H1 (cell line): ENCODE data around the gene MTMR10. TPM values are rescaled to one million over a fixed set of nuclear protein-coding genes. Genes with fewer than 3 reads are reported as not detected.

Experiments
- CTCF ChIA-PET: fragments of 300-600 bp; sonication (Branson Sonifier 250); formaldehyde crosslinking; loops from one replicate; lab custom pipeline; 2021; ENCODE audit not compliant: partially characterized antibody; lab: Charles Lee
- POLR2A ChIA-PET: fragments of 300-600 bp; sonication (Branson Sonifier 250); formaldehyde crosslinking; loops from one replicate; lab custom pipeline; 2021; ENCODE audit warnings: inconsistent platforms; ENCODE audit not compliant: partially characterized antibody; lab: Charles Lee
- DNase-seq, 2 experiments: peaks; one replicate each; pipeline versions ENCODE4 v3.0.0 to v3.0.0-alpha.2; 2010 to 2022; ENCODE audit warnings: low spot score in 2 of 2, low read depth in 1 of 2, mixed read lengths in 1 of 2
- FAIRE-seq: peaks from 2 replicates; lab custom pipeline; 2011; peaks lifted over from hg19 to GRCh38; lab: Jason Lieb, UNC
- H2AFZ ChIP-seq: 2 replicates; pipeline ENCODE4 v1.8.1; 2012; ENCODE audit warnings: low read length, inconsistent platforms
- H2AK5ac ChIP-seq: 2 replicates; pipeline ENCODE4 v1.6.1; 2013; ENCODE audit warnings: low read depth, low read length
- H2BK120ac ChIP-seq: replicated peaks from 2 replicates; pipeline ENCODE3; 2013; ENCODE audit warnings: low read depth, low read length, inconsistent platforms
- H2BK12ac ChIP-seq: 2 replicates; pipeline ENCODE4 v1.6.1; 2013; ENCODE audit warnings: low read depth, low read length
- H2BK15ac ChIP-seq: 2 replicates; pipeline ENCODE4 v1.6.1; 2013; ENCODE audit warnings: low read length
- H2BK20ac ChIP-seq: 2 replicates; pipeline ENCODE4 v1.6.1; 2013; ENCODE audit warnings: low read length
- H2BK5ac ChIP-seq: 2 replicates; pipeline ENCODE4 v1.6.1; 2013; ENCODE audit warnings: low read depth, low read length
- H3K14ac ChIP-seq: 2 replicates; pipeline ENCODE4 v1.6.1; 2013; ENCODE audit warnings: inconsistent platforms; ENCODE audit not compliant: insufficient read length
- H3K18ac ChIP-seq: 2 replicates; pipeline ENCODE4 v1.6.1; 2013; ENCODE audit warnings: low read length; ENCODE audit errors: extremely low read depth
- H3K23ac ChIP-seq: 2 replicates; pipeline ENCODE4 v1.6.1; 2013; ENCODE audit warnings: inconsistent platforms; ENCODE audit not compliant: insufficient read length
- H3K23me2 ChIP-seq: 2 replicates; pipeline ENCODE4 v1.6.1; 2013; ENCODE audit warnings: low read depth, low read length
- H3K27ac ChIP-seq: 2 replicates; pipeline ENCODE4 v1.6.1; 2011; ENCODE audit warnings: low read depth, low read length, inconsistent platforms
- H3K27me3 ChIP-seq, 4 experiments: replicated peaks in 1 of 4; 1 replicate in 1 of 4; 2 replicates in 3 of 4; pipeline versions ENCODE4 v1.6.1 to v1.8.1; 2011 to 2013; ENCODE audit warnings: low read length in 3 of 4, mild to moderate bottlenecking in 3 of 4, inconsistent platforms in 2 of 4, mixed read lengths in 2 of 4, moderate library complexity in 1 of 4; ENCODE audit not compliant: control insufficient read depth in 3 of 4, insufficient read depth in 3 of 4; ENCODE audit errors: extremely low read depth in 1 of 4
- H3K36me3 ChIP-seq, 4 experiments: 2 replicates each; pipeline versions ENCODE4 v1.6.1 to v1.8.1; 2011 to 2013; ENCODE audit warnings: mild to moderate bottlenecking in 4 of 4, low read length in 3 of 4, moderate library complexity in 2 of 4, control low read depth in 1 of 4, inconsistent platforms in 1 of 4; ENCODE audit not compliant: insufficient read depth in 4 of 4, control insufficient read depth in 2 of 4
- H3K4ac ChIP-seq: replicated peaks from 2 replicates; pipeline ENCODE3; 2013; ENCODE audit warnings: low read length, low read depth, mixed read lengths, inconsistent platforms; ENCODE audit not compliant: insufficient read length
- H3K4me1 ChIP-seq, 4 experiments: replicated peaks in 1 of 4; 1 replicate in 1 of 4; 2 replicates in 3 of 4; pipeline versions ENCODE4 v1.6.1 to v1.8.1; 2011 to 2013; ENCODE audit warnings: low read length in 3 of 4, inconsistent platforms in 2 of 4, mixed read lengths in 1 of 4; ENCODE audit not compliant: insufficient read depth in 4 of 4, control insufficient read depth in 3 of 4
- H3K4me2 ChIP-seq, 2 experiments: 2 replicates each; pipeline versions ENCODE4 v1.6.1 to v1.8.1; 2011 to 2013; ENCODE audit warnings: low read depth in 2 of 2, low read length in 2 of 2, control low read depth in 1 of 2, inconsistent platforms in 1 of 2, mild to moderate bottlenecking in 1 of 2; ENCODE audit not compliant: insufficient read depth in 1 of 2
- H3K4me3 ChIP-seq, 4 experiments: fragments of 200-600, 300-600 bp in 1 of 4; sonication (generic), shearing (Covaris generic), sonication (Bioruptor Twin) in 1 of 4; 2 replicates each; pipeline versions ENCODE4 v1.5.1 to v1.8.1; 2011 to 2016; ENCODE audit warnings: low read length in 4 of 4, low read depth in 3 of 4, control low read depth in 2 of 4, inconsistent platforms in 2 of 4, mild to moderate bottlenecking in 2 of 4, mixed read lengths in 1 of 4, moderate library complexity in 1 of 4; ENCODE audit not compliant: insufficient read depth in 2 of 4; ENCODE audit errors: extremely low read depth in 1 of 4
- H3K56ac ChIP-seq: replicated peaks from 2 replicates; pipeline ENCODE3; 2013; ENCODE audit warnings: low read depth, mild to moderate bottlenecking, mixed read lengths, low read length, inconsistent platforms; ENCODE audit not compliant: insufficient read length
- H3K79me1 ChIP-seq: 2 replicates; pipeline ENCODE4 v1.6.1; 2013; ENCODE audit warnings: low read depth, low read length, control low read depth
- H3K79me2 ChIP-seq, 2 experiments: 2 replicates each; pipeline versions ENCODE4 v1.6.1 to v1.8.1; 2012 to 2013; ENCODE audit warnings: low read length in 2 of 2, mild to moderate bottlenecking in 2 of 2, inconsistent platforms in 1 of 2; ENCODE audit not compliant: insufficient read depth in 2 of 2, control insufficient read depth in 1 of 2
- H3K9ac ChIP-seq, 4 experiments: replicated peaks in 1 of 4; 1 replicate in 1 of 4; 2 replicates in 3 of 4; pipeline versions ENCODE4 v1.6.1 to v1.8.1; 2011 to 2013; ENCODE audit warnings: low read depth in 3 of 4, low read length in 3 of 4, control low read depth in 2 of 4, mild to moderate bottlenecking in 2 of 4, moderate library complexity in 2 of 4, inconsistent platforms in 1 of 4; ENCODE audit errors: extremely low read depth in 1 of 4
- H3K9me3 ChIP-seq, 2 experiments: 2 replicates each; pipeline versions ENCODE4 v1.6.1 to v1.8.1; 2012 to 2013; ENCODE audit warnings: mild to moderate bottlenecking in 2 of 2, moderate library complexity in 2 of 2, control low read depth in 1 of 2, inconsistent platforms in 1 of 2, low read depth in 1 of 2, low read length in 1 of 2, mixed read lengths in 1 of 2; ENCODE audit not compliant: insufficient read depth in 2 of 2
- H4K20me1 ChIP-seq, 2 experiments: replicated peaks in 1 of 2; 2 replicates each; pipeline versions ENCODE3 to v1.8.1; 2011 to 2013; ENCODE audit warnings: inconsistent platforms in 2 of 2, low read length in 2 of 2, mild to moderate bottlenecking in 1 of 2; ENCODE audit not compliant: insufficient read depth in 2 of 2, control insufficient read depth in 1 of 2
- H4K5ac ChIP-seq: 2 replicates; pipeline ENCODE4 v1.6.1; 2013; ENCODE audit warnings: low read length, low read depth, mixed read lengths, inconsistent platforms; ENCODE audit not compliant: insufficient read length
- H4K8ac ChIP-seq: 2 replicates; pipeline ENCODE4 v1.8.0; 2013; ENCODE audit warnings: mild to moderate bottlenecking, moderate library complexity, low read length, inconsistent platforms; ENCODE audit not compliant: insufficient read depth; ENCODE audit errors: extremely low read depth
- H4K91ac ChIP-seq: replicated peaks from 2 replicates; pipeline ENCODE3; 2013; ENCODE audit warnings: low read length, mixed read lengths, inconsistent platforms; ENCODE audit not compliant: insufficient read length
- BACH1 ChIP-seq: IDR thresholded peaks from 2 replicates; pipeline ENCODE4 v1.6.1; 2012; ENCODE audit warnings: low read length, improper control_type of control experiment
- BCL11A ChIP-seq, 2 experiments: IDR thresholded peaks; one replicate each; pipeline ENCODE4 v1.6.1; 2011; ENCODE audit warnings: low read depth in 2 of 2, low read length in 2 of 2, mild to moderate bottlenecking in 2 of 2
- CTCF ChIP-seq, 3 experiments: IDR thresholded peaks; 1 replicate in 2 of 3; 2 replicates in 1 of 3; pipeline versions ENCODE4 v1.5.1 to v1.6.1; 2011; ENCODE audit warnings: low read length in 3 of 3, mild to moderate bottlenecking in 3 of 3, inconsistent platforms in 2 of 3, low read depth in 1 of 3, moderate library complexity in 1 of 3; ENCODE audit not compliant: insufficient read depth in 1 of 3; ENCODE audit errors: control extremely low read depth in 1 of 3
- EGR1 ChIP-seq: IDR thresholded peaks from 2 replicates; pipeline ENCODE4 v1.6.1; 2011; ENCODE audit warnings: low read depth, low read length, borderline replicate concordance
- FOSL1 ChIP-seq: IDR thresholded peaks from 2 replicates; pipeline ENCODE4 v1.6.1; 2011; ENCODE audit warnings: mild to moderate bottlenecking, low read depth, low read length, moderate library complexity; ENCODE audit not compliant: insufficient read depth
- JUN ChIP-seq: IDR thresholded peaks from 2 replicates; pipeline ENCODE4 v1.6.1; 2011; ENCODE audit warnings: low read depth, mild to moderate bottlenecking, improper control_type of control experiment, low read length
- JUND ChIP-seq: IDR thresholded peaks from 2 replicates; pipeline ENCODE4 v1.6.1; 2011; ENCODE audit warnings: mild to moderate bottlenecking, improper control_type of control experiment, low read length
- POLR2A ChIP-seq, 2 experiments: IDR thresholded peaks; 1 replicate in 1 of 2; 2 replicates in 1 of 2; pipeline ENCODE4 v1.6.1; 2011; ENCODE audit warnings: low read depth in 2 of 2, low read length in 2 of 2, mild to moderate bottlenecking in 2 of 2; ENCODE audit errors: control extremely low read depth in 1 of 2
- RXRA ChIP-seq: IDR thresholded peaks from 2 replicates; pipeline ENCODE4 v1.6.1; 2011; ENCODE audit warnings: low read depth, mild to moderate bottlenecking, low read length, moderate library complexity; ENCODE audit not compliant: insufficient read depth
- SP1 ChIP-seq: IDR thresholded peaks from 2 replicates; pipeline ENCODE4 v1.6.1; 2011; ENCODE audit warnings: low read depth, low read length
- SP2 ChIP-seq: IDR thresholded peaks from 2 replicates; pipeline ENCODE4 v1.6.1; 2012; ENCODE audit warnings: mild to moderate bottlenecking, low read length, inconsistent platforms
- TBP ChIP-seq: IDR thresholded peaks from 2 replicates; pipeline ENCODE4 v1.6.1; 2011; ENCODE audit warnings: low read depth, low read length, improper control_type of control experiment
- ZNF274 ChIP-seq: IDR thresholded peaks from 2 replicates; pipeline ENCODE4 v1.7.0; 2012; ENCODE audit warnings: low read length, borderline replicate concordance; ENCODE audit errors: extremely low read depth
- WGBS, 2 experiments: shearing (Covaris generic) in 1 of 2; methylation state at CpG; one replicate each; pipeline versions ENCODE4 v1.1.6 to v1.1.7; 2013 to 2015; ENCODE audit warnings: low lambda C conversion rate in 2 of 2, mixed read lengths in 2 of 2, inconsistent platforms in 1 of 2, low coverage in 1 of 2, missing lambda C conversion rate in 1 of 2; ENCODE audit not compliant: insufficient replicate concordance in 2 of 2, insufficient coverage in 1 of 2, insufficient read length in 1 of 2; ENCODE audit errors: extremely low coverage in 1 of 2, missing lambda C conversion rate in 1 of 2; 5-methylcytosine and 5-hydroxymethylcytosine counted together
- polyA plus RNA-seq, 7 experiments: library from polyadenylated mRNA; depleted of rRNA in 3 of 7; stranded (reverse) in 5 of 7; unstranded in 2 of 7; fragments of >200 nt in 5 of 7; fragments of 200-250 nt in 2 of 7; gene quantifications; 1 replicate in 5 of 7; 2 replicates in 1 of 7; 4 replicates in 1 of 7; pipeline versions ENCODE4 v1.2.1 to v1.2.3, GENCODE V29; 2011 to 2013; ENCODE audit warnings: missing spikeins in 2 of 7, mixed read lengths in 2 of 7
- total RNA-seq: library from RNA; stranded (reverse); fragmentation: NEBNext Ultra II Directional; extraction: Animal tissue kit (Norgen Biotek cat#: 25700); gene quantifications from 2 replicates; pipeline ENCODE4 v1.2.1, GENCODE V29; 2021

Gene MTMR10
- total and polyA plus RNA-seq, 2 of the 8 experiments (the other 6 are each of a cell fraction or from before 2014, with no cell fraction given), result 3.8 to 13.1 TPM

- ChIA-PET CTCF (interaction anchor here (0.7 to 1.9 kb wide), 6 partner anchors 8 to 210 kb away, joined by 3 to 8 read pairs (median 4); partner anchors contain the start of gene FAN1), POLR2A (interaction anchor here (0.6 to 0.7 kb wide), 2 partner anchors 10 to 70 kb away, joined by 3 to 4 read pairs; no protein-coding TSS in a partner anchor)
- H3K9me3 ChIP-seq, result no peaks in the 10 kb centered on the region
- H3K4me1 ChIP-seq, result peaks cover 11 to 19% (median 17%) of the 10 kb centered on the region in 4 experiments
- peaks cover 0 to 3% of the 10 kb centered on the region in 2 experiments for H4K20me1 ChIP-seq
- peaks cover 2 to 58% (median 15%) of the 10 kb centered on the region in 4 experiments for H3K36me3 ChIP-seq
- no peak overlapping the region for H4K91ac ChIP-seq
- no peak overlapping the region for H3K4me2 ChIP-seq
- H3K27ac ChIP-seq, result no peak overlapping the region
- H4K5ac ChIP-seq, result no peak overlapping the region
- no peak overlapping the region for H3K4me3 ChIP-seq
- no peak overlapping the region for H3K56ac ChIP-seq
- no peaks in the 10 kb centered on the region for H3K23me2 ChIP-seq
- H2AK5ac ChIP-seq, result no peak overlapping the region
- H2BK15ac ChIP-seq, result 0 out of 2 replicates have a peak overlapping the region, but pooled peaks have one; percentile 3
- peak overlapping the region; percentile 53; the same call in 1 of the 2 replicates for H4K8ac ChIP-seq
- WGBS, 2 experiments, result 92% methylated on average over 5 of the region's 5 CpGs; no CpG with 5 or more reads in 1 of the 2 experiments
- 0 out of 2 replicates have a peak, but pooled peaks cover 4% of the 10 kb centered on the region for H3K79me1 ChIP-seq
- no peak overlapping the region for H3K9ac ChIP-seq
- no peak overlapping the region for H2BK120ac ChIP-seq
- FAIRE-seq (no peak), DNase-seq (no peak)
- H3K79me2 ChIP-seq, result no peaks in the 10 kb centered on the region; a peak in 1 of 4 replicates
- H2AFZ ChIP-seq, result no peak overlapping the region
- no peaks in the 10 kb centered on the region for H3K27me3 ChIP-seq
- H2BK5ac ChIP-seq, result no peak overlapping the region
- no peak overlapping the region for H2BK20ac ChIP-seq
- no peak overlapping the region for H3K23ac ChIP-seq
- H3K14ac ChIP-seq, result no peak overlapping the region
- H3K4ac ChIP-seq, result no peak overlapping the region
- H3K18ac ChIP-seq, result no peak overlapping the region
- H2BK12ac ChIP-seq, result no peak overlapping the region
- no peak for TF ChIP-seq ZNF274
- no peak for TF ChIP-seq CTCF (IDR thresholded peaks at IDR 0.05; ENCODE audit: control extremely low read depth in 1 of 3, insufficient read depth in 1 of 3, low read depth in 1 of 3, low read length in 3 of 3)
- TF ChIP-seq EGR1, result no peak
- no peak for TF ChIP-seq JUN
- no peak for TF ChIP-seq BCL11A (IDR thresholded peaks at IDR 0.05; ENCODE audit: low read depth in 2 of 2, low read length in 2 of 2)
- no peak for TF ChIP-seq POLR2A (IDR thresholded peaks at IDR 0.05; ENCODE audit: control extremely low read depth in 1 of 2, low read depth in 2 of 2, low read length in 2 of 2)
- no peak for TF ChIP-seq TBP
- no peak for TF ChIP-seq JUND
- TF ChIP-seq RXRA, result no peak
- no peak for TF ChIP-seq FOSL1
- TF ChIP-seq BACH1, result no peak
- no peak for TF ChIP-seq SP2
- TF ChIP-seq SP1, result no peak
These were observed 73.1 kb downstream of the MTMR10 start for GRCh38 chr15:30918366-30918765.
